ENCODE measurements around the gene MMP28.

Gene MMP28

GRCh38 chr17:35793257-35793656, 2.2 kb downstream of the MMP28 start:
- TF ChIP-seq, protein P1, sequence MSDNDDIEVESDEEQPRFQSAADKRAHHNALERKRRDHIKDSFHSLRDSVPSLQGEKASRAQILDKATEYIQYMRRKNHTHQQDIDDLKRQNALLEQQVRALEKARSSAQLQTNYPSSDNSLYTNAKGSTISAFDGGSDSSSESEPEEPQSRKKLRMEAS (IDR thresholded peaks at IDR 0.05), result no peak

GRCh38 chr17:35791681-35792350, 3.6 kb downstream of the MMP28 start:
- TF ChIP-seq ZBTB7A (IDR thresholded peaks at IDR 0.05; ENCODE audit: low read depth) (no peak), CEBPB (IDR thresholded peaks at IDR 0.05) (no peak), CREB1 (IDR thresholded peaks at IDR 0.05; ENCODE audit: low read depth) (no peak), TAF1 (IDR thresholded peaks at IDR 0.05; ENCODE audit: low read depth) (no peak), REST (IDR thresholded peaks at IDR 0.05; ENCODE audit: low read depth) (no peak), TCF12 (IDR thresholded peaks at IDR 0.05; ENCODE audit: low read depth) (no peak), TEAD4 (IDR thresholded peaks at IDR 0.05) (no peak), YY1 (IDR thresholded peaks at IDR 0.05; ENCODE audit: low read depth) (no peak), NFIC (IDR thresholded peaks at IDR 0.05) (no peak), EP300 (IDR thresholded peaks at IDR 0.05; ENCODE audit: borderline replicate concordance) (no peak)
- TF ChIP-seq, protein P1 (IDR thresholded peaks at IDR 0.05), result no peak

GRCh38 chr17:35790841-35791240, 4.6 kb downstream of the MMP28 start:
- TF ChIP-seq REST (IDR thresholded peaks at IDR 0.05; ENCODE audit: low read depth), result no peak
- TF ChIP-seq ZBTB7A (IDR thresholded peaks at IDR 0.05; ENCODE audit: low read depth), result no peak
- TF ChIP-seq TCF12 (IDR thresholded peaks at IDR 0.05; ENCODE audit: low read depth), result no peak
- no peak for TF ChIP-seq EGR1 (IDR thresholded peaks at IDR 0.05)

GRCh38 chr17:35788477-35789368, 6.7 kb downstream of the MMP28 start:
- TF ChIP-seq EGR1 (IDR thresholded peaks at IDR 0.05), result no peak
- TF ChIP-seq EP300 (IDR thresholded peaks at IDR 0.05; ENCODE audit: borderline replicate concordance), result no peak
- TF ChIP-seq TAF1 (IDR thresholded peaks at IDR 0.05; ENCODE audit: low read depth), result no peak
- no peak for TF ChIP-seq TCF12 (IDR thresholded peaks at IDR 0.05; ENCODE audit: low read depth)
- no peak for TF ChIP-seq YY1 (IDR thresholded peaks at IDR 0.05; ENCODE audit: low read depth)
- no peak for TF ChIP-seq REST (IDR thresholded peaks at IDR 0.05; ENCODE audit: low read depth)
- no peak for TF ChIP-seq FOXM1 (IDR thresholded peaks at IDR 0.05; ENCODE audit: borderline replicate concordance, low read depth)
- TF ChIP-seq CEBPB (IDR thresholded peaks at IDR 0.05), result no peak
- TF ChIP-seq, protein P2, sequence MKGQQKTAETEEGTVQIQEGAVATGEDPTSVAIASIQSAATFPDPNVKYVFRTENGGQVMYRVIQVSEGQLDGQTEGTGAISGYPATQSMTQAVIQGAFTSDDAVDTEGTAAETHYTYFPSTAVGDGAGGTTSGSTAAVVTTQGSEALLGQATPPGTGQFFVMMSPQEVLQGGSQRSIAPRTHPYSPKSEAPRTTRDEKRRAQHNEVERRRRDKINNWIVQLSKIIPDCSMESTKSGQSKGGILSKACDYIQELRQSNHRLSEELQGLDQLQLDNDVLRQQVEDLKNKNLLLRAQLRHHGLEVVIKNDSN (IDR thresholded peaks at IDR 0.05), result no peak
- no peak for TF ChIP-seq TEAD4 (IDR thresholded peaks at IDR 0.05)
- no peak for TF ChIP-seq NFIC (IDR thresholded peaks at IDR 0.05)
- no peak for TF ChIP-seq ZBTB7A (IDR thresholded peaks at IDR 0.05; ENCODE audit: low read depth)

- TF ChIP-seq, protein P2 (IDR thresholded peaks at IDR 0.05), result no peak
- no peak for TF ChIP-seq ZBTB7A (IDR thresholded peaks at IDR 0.05; ENCODE audit: low read depth)
- TF ChIP-seq YY1 (IDR thresholded peaks at IDR 0.05; ENCODE audit: low read depth), result no peak
- no peak for TF ChIP-seq EP300 (IDR thresholded peaks at IDR 0.05; ENCODE audit: borderline replicate concordance)
- TF ChIP-seq, protein P1 (IDR thresholded peaks at IDR 0.05), result no peak
- TF ChIP-seq TAF1 (IDR thresholded peaks at IDR 0.05; ENCODE audit: low read depth), result no peak
- TF ChIP-seq NFIC (IDR thresholded peaks at IDR 0.05), result no peak
- TF ChIP-seq REST (IDR thresholded peaks at IDR 0.05; ENCODE audit: low read depth), result no peak
- TF ChIP-seq RAD21 (IDR thresholded peaks at IDR 0.05; ENCODE audit: low read depth), result no peak
- no peak for TF ChIP-seq FOXM1 (IDR thresholded peaks at IDR 0.05; ENCODE audit: borderline replicate concordance, low read depth)
- TF ChIP-seq EGR1 (IDR thresholded peaks at IDR 0.05), result no peak
- TF ChIP-seq CREB1 (IDR thresholded peaks at IDR 0.05; ENCODE audit: low read depth), result no peak
- TF ChIP-seq CEBPB (IDR thresholded peaks at IDR 0.05), result no peak
Observed at GRCh38 chr17:35786941-35787432, 8.5 kb downstream of the MMP28 start.
